GM19463 (cell line): ENCODE results near the gene ZNF565.
"Not testable (repeated sequence)": the region's sequence is repeated elsewhere in the genome, so short reads cannot be mapped to it uniquely, and the experiment has no call there.

Experiments
- ATAC-seq: cut with Tn5 transposase; IDR thresholded peaks from one replicate; pipeline ENCODE4 v1.9.1; 2021; ENCODE audit warnings: mild to moderate bottlenecking, moderate library complexity; ENCODE audit not compliant: unreplicated experiment

Gene ZNF565

DNA sequence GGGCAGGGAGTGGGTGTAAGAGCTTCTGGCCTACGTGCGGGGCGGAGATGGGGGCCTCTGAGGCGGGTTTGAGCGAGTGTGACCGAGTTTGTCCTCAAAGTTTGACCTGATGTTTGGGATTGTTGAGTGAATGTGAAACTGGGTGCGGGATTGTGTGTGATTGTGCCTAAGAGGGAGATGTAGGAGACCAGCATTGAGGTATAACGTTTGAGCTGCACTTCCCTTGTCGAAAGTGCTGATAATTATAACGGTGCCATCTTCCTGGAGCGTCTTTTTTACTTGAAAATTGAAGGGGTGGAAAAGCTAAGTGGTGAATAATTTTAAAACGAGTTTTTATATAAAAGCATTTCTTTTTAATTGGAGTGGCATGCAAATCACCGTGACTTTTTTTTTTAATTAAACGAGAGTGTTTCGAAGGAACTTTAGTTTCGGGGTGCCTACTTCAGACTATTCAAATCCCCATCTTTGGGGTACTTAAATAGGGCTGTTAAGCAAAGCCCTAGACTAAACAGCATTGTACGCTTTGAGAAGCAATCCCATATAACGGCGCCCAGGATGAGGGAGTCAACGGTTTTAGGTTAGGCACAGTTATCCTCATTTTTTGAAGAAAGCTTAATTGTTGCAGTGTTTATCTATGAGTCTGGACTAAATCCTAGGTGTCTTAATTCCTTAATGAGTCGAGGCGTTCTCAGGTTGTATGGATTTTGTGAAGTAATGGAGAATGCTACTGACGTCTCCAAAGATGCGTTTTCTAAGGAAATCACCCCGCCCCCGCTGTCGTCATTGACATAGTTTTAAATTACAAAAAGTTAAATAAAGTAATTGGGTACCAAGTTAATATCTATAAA, 1.0 kb upstream of the ZNF565 start:
- ATAC-seq = peak; percentile 3

DNA sequence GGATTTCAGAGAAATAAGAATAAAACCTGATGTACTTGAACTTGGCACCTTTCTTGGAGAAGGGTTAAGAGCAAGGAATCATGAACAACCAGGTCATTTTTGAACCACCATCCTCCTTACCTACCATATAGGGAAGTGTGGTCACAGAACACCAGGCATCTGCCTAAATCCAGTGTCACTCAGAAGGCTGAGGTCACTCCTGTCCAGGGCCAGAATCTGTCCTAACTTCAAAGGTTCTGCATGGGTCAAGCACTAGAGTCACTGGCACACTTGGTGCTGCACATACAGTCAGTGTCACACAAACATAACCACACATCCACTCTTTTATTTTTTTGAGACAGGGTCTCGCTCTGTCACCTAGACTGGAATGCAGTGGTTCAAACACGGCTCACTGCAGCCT, 1.6 kb downstream of the ZNF565 start:
- no peak for ATAC-seq

- ATAC-seq = no peak
Observed at GRCh38 chr19:36210497-36210896, 4.0 kb downstream of the ZNF565 start.

DNA sequence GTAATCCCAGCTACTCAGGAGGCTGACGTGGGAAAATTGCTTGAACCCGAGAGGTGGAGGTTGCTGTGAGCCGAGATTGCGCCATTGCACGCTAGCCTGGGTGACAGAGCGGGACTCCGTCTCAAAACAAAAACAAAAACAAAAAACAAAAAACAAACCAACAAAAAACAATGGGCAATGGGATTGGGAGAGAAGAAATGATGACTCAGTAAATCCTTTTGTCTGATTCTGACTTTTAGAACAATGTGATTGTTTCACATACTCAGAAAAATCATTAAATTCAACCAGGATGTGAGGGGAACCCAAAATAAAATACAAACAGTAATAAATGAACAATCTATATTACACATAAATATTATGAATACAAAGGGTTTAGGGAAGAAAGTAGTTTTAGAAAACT, 5.1 kb downstream of the ZNF565 start:
- no peak for ATAC-seq

DNA sequence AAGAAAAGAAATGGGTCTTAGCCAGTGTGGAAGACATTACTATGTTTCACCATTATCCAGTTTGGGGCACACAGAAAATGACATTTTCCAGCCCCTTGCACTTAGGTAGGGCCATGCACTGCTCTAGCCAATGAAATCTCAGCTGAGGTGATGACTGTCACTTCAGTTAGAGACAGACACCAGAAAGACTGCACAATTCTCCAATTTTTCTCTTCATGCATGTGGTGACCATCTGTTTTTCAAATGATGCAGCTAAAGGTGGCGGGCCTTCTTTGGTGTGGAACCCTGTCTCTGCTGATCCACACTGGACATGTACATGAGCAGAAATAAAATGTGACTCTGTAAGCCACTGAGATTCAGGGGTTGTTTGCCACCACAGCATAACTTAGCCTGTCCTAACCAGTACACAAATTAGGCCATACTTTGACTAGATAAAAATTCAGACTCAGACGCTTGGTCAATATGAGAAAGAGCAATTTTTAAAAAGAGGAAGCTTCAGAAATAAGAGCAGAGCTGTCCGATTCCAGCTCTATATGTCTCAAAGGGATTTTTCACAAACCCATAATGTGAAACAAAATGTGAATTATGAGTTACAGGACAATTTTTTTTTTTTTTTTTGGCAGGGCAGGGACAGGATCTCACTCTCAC, 6.7 kb downstream of the ZNF565 start:
- ATAC-seq = peak; percentile 44

- ATAC-seq = no peak
Observed at GRCh38 chr19:36203293-36203692, 11.2 kb downstream of the ZNF565 start.

- ATAC-seq = no peak
Observed at GRCh38 chr19:36201684-36202083, 12.8 kb downstream of the ZNF565 start.

DNA sequence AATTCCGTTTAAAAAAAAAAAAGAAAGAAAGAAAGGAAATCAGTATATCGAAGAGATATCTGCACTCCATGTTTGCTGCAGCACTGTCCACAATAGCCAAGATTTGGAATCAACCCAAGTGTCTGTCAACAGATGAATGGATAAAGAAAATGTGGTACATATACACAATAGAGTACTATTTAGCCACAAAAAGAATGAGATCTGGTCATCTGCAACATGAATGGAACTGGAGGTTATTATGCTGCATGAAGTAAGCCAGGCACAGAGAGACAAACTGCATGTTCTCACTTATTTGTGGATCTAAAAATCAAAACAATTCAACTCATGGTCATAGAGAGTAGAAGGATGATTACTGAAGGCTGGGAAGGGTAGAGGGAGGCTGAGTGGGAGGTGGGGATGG, 16.3 kb downstream of the ZNF565 start:
- no peak for ATAC-seq

GRCh38 chr19:36196249-36196648, 18.2 kb downstream of the ZNF565 start:
- no peak for ATAC-seq

DNA sequence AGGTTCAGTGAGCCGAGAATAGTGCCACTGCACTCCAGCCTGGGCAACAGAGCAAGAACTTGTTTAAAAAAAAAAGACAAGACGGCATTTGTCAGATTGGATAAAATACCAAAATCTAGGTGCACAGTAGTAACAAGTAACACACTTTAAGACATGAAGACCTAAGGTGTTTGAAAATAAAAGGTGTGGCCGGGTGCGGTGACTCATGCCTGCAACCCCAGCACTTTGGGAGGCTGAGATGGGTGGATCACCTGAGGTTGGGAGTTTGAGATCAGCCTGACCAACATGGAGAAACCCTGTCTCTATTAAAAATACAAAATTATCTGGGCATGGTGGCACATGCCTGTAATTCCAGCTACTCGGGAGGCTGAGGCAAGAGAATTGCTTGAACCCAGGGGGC, 27.7 kb downstream of the ZNF565 start:
- ATAC-seq = not testable (repeated sequence)

- ATAC-seq = no peak
Observed at GRCh38 chr19:36183245-36183628, 31.2 kb downstream of the ZNF565 start.

DNA sequence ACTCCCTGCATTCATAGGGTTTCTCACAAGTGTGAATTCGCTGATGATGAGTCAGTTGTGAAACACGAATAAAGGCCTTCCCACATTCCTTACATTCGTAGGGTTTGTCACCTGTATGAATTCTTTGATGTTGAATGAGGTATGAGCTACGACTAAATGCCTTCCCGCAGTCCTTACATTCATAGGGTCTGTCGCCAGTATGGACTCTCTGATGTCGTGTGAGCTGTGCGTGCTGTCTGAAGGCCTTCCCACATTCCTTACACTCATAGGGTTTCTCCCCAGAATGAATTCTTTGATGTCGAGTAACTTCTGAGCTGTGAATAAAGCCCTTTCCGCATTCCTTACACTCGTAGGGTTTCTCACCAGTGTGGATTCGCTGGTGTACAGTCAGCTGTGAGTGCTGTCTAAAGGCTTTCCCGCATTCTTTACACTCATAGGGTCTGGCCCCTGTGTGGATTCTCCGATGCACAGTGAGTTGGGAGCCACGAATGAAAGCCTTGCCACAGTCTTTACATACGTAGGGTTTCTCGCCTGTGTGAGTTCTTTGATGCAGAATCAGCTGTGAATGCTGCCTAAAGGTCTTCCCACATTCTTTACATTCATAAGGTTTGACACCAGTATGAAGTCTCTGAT, 31.7 kb downstream of the ZNF565 start:
- ATAC-seq = no peak

GRCh38 chr19:36179077-36179476, 35.4 kb downstream of the ZNF565 start:
- ATAC-seq = not testable (repeated sequence)

- ATAC-seq = not testable (repeated sequence)
Observed at GRCh38 chr19:36173846-36174245, 40.6 kb downstream of the ZNF565 start.

DNA sequence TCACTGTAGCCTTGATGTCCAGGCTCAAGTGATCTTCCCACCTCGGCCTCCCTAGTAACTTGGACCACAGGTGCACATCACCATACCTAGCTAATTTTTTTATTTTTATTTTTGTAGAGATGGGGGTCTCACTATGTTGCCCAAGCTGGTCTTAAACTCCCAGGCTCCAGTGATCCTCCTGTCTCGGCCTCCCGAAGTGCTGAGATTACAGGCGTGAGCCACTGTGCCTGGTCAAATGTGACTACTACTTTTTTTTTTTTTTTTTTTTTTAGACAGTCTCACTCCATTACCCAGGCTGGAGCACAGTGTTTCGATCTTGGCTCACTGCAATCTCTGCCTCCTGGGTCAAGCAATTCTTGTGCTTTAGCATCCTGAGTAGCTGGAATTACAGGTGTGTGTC, 41.6 kb downstream of the ZNF565 start:
- ATAC-seq = no peak

DNA sequence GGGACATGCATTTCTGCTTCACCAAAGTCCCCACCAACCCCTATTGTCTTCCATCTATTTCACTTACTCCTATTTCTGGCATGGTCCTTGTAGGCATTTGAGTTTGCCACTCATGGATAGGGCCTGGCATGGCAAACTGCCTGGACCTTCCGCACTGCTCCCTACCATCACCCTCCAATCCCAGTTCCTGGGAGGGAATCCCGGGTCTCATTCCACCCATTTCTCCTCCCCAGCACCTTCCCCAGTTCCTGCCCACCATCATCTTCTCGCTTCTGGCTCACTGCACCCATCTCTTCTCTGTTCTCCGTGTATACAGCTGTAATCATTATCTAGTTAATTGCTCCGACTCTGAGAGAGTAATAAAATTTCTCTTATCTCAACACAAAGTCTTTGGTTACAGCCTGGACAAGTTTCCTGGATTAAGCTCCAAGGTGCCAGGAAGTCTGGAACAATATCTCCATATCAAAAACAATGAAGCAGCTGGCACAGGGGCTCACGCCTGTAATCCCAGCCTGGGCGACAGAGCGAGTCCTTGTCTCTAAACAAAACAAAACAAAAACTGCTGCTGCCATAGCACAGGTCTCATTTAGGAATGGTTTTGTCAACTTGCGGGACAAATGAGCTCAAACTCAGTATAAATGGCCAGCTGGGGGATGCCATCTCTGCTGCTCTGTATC, 45.2 kb downstream of the ZNF565 start:
- no peak for ATAC-seq

GRCh38 chr19:36163813-36164212, 50.7 kb downstream of the ZNF565 start:
- no peak for ATAC-seq

DNA sequence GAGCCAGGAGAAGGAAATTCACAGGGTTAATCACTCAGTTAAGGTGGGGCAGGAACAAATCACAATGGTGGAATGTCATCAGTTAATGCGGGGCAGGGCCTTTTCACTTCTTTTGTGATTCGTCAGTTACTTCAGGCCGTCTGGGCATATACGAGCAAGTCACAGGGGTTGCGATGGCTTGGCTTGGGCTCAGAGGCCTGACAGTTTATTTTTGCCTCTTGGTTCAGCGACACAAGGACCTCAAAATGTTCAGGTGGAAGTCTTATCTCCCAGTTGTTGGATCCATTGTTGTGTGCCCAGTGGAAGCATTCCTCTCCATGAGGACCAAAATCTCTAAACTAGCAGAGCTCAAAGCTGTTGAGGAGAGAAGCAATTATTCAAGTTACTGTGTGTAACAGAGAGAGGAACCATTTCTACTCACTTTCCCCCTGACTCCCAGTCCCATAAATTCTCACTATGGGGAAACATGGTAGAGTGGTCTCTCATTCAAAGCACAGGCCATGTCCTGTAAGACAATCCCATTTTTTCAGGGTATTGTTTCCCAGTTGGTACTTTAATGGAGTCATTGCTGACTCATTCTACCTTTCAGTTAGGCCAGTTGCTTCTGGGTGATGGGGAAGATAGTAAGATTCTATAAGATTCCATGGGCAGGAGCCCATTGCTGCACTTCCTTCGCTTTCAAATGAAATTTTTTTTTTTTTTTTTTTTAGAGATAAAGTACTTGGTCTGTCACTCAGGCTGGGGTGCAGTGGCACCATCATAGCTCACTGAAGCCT, 53.5 kb downstream of the ZNF565 start:
- ATAC-seq = no peak

DNA sequence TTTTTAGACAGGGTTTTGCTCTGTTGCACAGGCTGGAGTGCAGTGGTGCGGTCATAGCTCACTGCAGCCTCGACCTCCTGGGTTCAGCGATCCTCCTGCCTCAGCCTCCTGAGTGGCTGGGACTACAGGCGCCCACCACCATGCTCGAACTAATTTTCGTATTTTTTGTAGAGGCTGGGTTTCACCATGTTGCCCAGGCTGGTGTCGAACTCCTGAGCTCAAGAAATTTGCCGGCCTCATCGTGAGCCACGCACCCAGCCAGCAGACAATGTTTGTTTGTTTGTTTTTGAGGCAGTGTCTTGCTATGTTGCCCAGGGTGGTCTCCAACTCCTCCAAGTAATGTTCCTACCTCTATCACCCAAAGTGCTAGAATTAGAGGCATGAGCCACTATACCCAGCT, 61.3 kb downstream of the ZNF565 start:
- no peak for ATAC-seq

DNA sequence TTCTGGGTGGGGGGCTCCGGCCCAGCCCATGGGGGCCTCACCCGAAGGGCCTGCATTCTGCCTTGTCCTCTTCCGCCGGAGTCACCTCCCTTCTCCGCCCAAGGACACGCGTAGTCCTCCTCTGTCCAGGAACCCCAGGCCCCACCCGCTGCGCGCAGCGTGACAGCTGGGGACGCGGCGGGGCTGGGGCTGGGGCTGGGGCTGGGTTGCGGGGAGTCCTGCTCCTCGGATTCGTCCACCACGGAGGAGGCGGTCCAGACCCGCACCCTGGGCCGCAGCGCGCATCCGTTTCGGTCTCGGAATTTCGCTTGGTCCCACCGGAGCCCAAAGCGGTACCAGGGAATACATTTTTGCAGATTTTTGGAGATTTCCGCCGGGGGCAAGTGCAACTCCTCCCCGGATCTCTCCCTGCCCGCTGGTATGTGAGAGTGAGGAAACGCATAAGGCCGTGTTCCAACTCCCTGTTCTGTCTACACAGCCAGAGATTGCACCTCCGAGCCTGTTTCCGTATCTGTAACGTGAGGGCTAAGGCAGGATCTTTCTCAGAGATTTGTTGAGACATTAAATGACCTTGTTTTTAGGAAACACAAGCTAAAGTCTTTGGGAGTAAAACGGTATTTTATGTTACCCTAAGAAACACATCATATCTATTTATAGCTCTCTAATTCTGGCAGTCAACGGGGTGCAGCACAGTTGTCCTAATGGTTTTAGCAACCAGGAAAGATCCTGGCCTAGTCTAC, 61.9 kb downstream of the ZNF565 start, which contains the start of gene COX7A1:
TSS of gene COX7A1 (minus strand) at position 96 of the 740 bp plus-strand sequence. CDS start at position 56, 40 bp downstream.
- ATAC-seq = no peak
